Activated CD4-positive, alpha-beta T cell treated with anti-CD3 and anti-CD28 coated beads, Interleukin-2, amount 50 U/mL, for 48 hours (primary cell): ENCODE data around the gene FBXW5.

ENCODE experiments used
- DNase-seq, 2 experiments: peaks; one replicate each; pipeline ENCODE4 v3.0.0-alpha.2; 2020

FBXW5 gene

GRCh38 chr9:136927343-136928271, 16.9 kb downstream of the FBXW5 start:
- DNase-seq: no peak

DNA sequence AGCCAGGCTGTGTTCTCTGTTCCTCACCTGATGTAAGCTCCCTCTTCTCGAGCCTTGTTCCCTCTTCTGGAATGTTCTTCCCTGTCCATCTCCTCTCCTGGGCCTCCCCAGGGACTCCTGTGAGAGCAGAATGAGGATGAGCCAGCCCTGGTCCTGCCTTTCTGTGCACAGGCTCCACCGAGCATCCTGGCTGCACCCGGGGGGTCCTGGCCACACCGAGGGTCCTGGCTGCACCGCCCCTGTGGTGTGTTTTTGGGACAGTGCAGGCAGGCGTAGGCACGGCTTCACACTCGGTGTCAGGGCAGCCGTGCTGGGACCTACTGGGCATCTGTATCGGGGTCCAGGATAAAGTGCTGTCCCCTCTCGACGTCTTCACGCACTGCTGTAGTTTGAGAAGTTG, 17.8 kb downstream of the FBXW5 start:
- no peak for DNase-seq

GRCh38 chr9:136926154-136926704, 18.3 kb downstream of the FBXW5 start:
- DNase-seq: no peak

DNA sequence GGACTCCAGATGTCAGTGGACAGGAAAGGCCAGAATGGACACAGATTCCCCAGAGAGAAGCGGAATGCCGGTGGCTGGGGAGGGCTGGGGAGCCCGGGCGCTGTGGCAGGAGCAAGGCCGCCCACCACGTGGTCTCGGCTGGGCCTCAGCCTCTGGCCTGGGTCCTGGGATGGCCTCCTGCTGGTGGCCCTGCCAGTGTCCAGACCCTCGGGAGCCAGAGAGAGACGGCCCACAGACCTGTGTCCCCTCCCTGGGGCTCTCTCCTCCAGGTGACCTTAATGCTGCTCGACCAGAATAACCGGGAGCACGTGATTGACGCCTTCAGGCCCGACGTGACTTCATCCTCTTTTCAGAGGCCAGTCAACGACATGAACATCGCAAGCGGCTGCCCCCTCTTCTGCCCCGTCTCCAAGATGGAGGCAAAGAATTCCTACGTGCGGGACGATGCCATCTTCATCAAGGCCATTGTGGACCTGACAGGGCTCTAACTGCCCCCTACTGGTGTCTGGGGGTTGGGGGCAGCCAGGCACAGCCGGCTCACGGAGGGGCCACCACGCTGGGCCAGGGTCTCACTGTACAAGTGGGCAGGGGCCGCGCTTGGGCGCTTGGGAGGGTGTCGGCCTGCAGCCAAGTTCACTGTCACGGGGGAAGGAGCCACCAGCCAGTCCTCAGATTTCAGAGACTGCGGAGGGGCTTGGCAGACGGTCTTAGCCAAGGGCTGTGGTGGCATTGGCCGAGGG, 19.0 kb downstream of the FBXW5 start:
- DNase-seq: no peak

- DNase-seq: no peak
These were observed 20.7 kb downstream of the FBXW5 start for GRCh38 chr9:136923881-136924280.

- no peak for DNase-seq
These were observed 22.0 kb downstream of the FBXW5 start for GRCh38 chr9:136922540-136922939.

- DNase-seq: no peak
These were observed 22.8 kb downstream of the FBXW5 start for GRCh38 chr9:136921718-136922117.

DNA sequence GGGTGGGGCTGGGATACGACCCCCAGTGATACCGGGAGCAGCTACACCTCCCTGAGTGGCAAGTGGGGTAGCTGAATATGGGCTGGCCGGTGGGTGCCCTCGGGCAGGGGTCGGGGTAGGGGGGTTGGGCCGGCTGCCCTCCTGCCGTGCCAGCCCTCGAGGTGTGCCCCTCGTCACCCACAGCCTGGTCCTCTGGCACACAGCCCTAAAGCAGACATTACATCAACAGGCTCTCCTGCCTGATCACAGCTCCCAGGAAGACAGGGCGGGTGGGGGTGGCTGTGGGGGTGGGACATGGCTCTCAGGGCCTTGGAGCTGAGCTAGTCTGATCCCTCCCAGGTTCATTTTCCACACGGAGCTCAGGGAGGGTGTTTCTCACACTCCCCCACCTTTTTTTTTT, 23.2 kb downstream of the FBXW5 start:
- no peak for DNase-seq

- no peak for DNase-seq
These were observed 23.8 kb downstream of the FBXW5 start for GRCh38 chr9:136920734-136921231.

- DNase-seq: no peak
These were observed 24.5 kb downstream of the FBXW5 start for GRCh38 chr9:136920069-136920468.

- DNase-seq: no peak
These were observed 26.6 kb downstream of the FBXW5 start for GRCh38 chr9:136917902-136918301.

GRCh38 chr9:136916330-136917184, 28.0 kb downstream of the FBXW5 start:
- peak in 1 of 2 experiments; percentile 39 for DNase-seq

GRCh38 chr9:136915632-136916329, 28.8 kb downstream of the FBXW5 start:
- DNase-seq: no peak

- DNase-seq: no peak
These were observed 30.7 kb downstream of the FBXW5 start for GRCh38 chr9:136913701-136914438.

DNA sequence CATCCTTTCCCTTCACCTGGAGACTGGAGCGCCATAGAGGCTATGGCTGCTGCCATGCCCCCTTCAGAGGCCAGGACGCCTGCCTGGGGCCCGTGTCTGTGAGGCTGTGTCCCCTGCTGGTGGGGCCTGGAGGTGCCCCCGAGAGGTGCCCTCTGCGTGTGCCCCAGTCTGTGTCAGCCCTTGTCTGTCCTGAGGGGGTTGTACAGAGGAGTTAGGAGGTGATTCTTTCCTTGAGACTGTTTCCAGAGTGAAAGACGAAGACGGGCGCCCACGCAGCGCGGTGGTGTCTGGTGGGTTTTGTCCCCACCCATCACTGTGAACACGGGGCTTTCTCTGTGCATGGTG, 33.7 kb downstream of the FBXW5 start:
- no peak for DNase-seq

GRCh38 chr9:136910197-136910900, 34.2 kb downstream of the FBXW5 start:
- DNase-seq: no peak

DNA sequence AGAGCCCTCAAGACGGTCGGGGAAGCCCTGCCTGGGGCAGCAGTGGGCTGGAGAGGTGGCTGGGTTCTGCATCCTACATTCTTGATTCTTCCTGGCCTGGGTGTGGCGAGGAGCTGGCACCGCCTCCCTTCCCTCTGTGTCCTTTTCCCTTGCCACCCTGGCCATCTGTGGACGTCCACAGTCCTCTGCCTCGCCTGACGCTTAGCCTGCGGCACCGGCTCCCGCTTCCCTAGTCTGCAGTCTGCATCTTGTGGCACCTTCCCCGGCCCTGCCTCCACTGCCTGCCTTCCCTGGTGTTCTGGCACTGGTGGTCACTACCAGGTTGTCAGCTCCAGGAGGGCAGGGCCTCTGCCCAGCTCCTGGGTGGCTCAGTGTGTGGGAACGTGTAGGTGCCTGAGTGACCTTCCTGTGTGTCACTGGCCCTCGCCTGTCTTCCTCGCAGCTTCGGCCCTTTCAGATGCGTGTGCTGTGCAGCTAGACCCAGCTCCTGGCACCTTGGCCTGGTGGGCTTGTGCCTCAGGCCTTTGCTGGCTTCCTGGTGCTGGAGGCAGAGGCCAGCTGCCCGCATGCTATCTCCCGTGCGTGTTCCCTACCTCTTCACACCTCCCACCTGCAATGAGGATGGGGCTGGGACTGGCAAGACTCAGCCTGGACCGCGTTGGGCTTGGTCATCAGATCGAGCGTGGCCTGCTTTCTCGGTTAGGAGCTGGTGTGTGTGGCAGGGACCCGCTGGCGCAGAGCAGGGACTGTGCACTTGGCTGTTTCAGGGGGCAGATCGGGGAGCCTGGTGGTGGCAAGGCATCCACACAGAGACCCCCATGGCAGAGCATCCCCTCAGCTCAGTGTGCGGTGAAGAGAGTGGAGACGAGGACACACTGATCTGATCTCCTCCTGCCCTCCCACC, 37.3 kb downstream of the FBXW5 start:
- no peak for DNase-seq

GRCh38 chr9:136906266-136906665, 38.3 kb downstream of the FBXW5 start:
- DNase-seq: no peak

- DNase-seq: peak in 1 of 2 experiments; percentile 24
These were observed 41.4 kb downstream of the FBXW5 start for GRCh38 chr9:136903041-136903554.
